ENCODE measurements around the gene MAP3K14.

MAP3K14 gene

DNA sequence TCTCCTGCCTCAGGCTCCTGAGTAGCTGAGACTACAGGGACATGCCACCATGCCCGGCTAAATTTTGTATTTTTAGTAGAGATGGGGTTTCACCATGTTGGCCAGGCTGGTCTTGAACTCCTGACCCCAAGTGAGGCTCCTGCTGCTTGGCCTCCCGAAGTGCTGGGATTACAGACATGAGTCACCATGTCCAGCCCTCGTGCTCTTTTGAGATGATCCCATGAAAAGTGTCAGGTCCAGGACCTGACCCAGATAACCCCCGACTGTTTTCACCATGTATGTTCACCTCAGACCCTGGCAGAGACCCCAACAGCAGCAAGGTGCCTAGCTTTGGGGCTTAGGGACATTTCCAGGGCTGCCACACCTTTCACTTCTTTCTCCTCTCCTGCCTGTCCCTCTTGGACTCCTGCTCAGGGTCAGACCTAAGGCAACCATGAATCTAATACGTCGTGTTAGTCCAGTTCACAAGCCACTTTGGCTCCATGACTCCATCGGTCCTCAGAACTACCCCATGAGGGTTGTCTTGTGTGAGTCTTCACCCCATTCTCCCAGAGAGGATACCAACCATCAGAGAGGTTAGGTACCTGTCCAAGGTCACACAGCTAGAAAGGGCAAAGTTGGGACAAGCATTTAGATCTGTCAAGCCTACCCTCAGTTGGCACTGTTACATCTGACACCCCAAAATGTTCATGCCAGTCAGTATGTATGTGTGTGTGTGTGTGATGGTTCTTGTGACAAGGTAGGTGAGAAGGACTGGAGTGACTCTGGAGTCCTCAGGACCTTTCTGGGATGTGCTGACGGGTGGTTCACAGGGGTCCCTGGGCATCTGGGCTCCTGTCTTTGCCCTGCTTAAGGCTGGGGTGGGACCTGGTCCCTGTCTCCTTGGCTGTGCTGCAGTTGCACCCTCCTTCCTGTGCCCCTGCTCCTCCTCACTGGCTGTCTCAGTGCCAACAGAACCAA lies 23.1 kb upstream of the MAP3K14 start:
- H3K4me3 ChIP-seq (ENCODE audit: low read length): no peak overlapping the region
- no peak for DNase-seq (ENCODE audit: low read depth)
- TF ChIP-seq, protein P1, sequence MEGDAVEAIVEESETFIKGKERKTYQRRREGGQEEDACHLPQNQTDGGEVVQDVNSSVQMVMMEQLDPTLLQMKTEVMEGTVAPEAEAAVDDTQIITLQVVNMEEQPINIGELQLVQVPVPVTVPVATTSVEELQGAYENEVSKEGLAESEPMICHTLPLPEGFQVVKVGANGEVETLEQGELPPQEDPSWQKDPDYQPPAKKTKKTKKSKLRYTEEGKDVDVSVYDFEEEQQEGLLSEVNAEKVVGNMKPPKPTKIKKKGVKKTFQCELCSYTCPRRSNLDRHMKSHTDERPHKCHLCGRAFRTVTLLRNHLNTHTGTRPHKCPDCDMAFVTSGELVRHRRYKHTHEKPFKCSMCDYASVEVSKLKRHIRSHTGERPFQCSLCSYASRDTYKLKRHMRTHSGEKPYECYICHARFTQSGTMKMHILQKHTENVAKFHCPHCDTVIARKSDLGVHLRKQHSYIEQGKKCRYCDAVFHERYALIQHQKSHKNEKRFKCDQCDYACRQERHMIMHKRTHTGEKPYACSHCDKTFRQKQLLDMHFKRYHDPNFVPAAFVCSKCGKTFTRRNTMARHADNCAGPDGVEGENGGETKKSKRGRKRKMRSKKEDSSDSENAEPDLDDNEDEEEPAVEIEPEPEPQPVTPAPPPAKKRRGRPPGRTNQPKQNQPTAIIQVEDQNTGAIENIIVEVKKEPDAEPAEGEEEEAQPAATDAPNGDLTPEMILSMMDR (conservative IDR thresholded peaks at IDR 0.05; ENCODE audit: low read depth, low read length): no peak

DNA sequence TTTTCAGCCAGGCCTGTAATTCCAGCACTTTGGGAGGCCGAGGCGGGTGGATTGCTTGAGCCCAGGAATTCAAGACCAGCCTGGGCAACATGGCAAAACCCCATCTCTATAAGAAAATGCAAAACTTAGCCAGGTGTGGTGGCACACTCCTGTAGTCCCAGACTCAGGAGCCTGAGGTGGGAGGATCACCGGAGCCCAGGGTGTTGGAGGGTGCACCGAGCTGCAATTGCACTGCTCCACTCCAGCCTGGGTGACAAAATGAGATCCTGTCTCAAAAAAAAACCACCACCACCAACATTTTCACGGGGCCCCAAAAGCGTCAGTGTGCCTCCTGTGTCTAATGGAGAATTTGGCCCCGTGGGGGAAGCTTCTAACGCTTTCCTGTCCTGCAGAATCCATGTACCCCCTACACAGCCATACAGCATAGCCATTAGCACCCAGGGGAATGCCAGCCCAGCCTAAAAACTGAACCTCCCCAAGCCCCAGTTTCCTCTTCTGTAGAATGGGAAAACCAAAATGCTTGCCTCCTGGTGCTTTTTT lies 22.2 kb upstream of the MAP3K14 start:
- TF ChIP-seq, protein P1 (conservative IDR thresholded peaks at IDR 0.05; ENCODE audit: low read depth, low read length): no peak
- no peak for DNase-seq (ENCODE audit: low read depth)
- H3K4me3 ChIP-seq (ENCODE audit: low read length): no peak overlapping the region

GRCh38 chr17:45338023-45338781 lies 21.4 kb upstream of the MAP3K14 start:
- DNase-seq (ENCODE audit: low read depth): no peak
- TF ChIP-seq, protein P1 (conservative IDR thresholded peaks at IDR 0.05; ENCODE audit: low read depth, low read length): no peak
- H3K4me3 ChIP-seq (ENCODE audit: low read length): no peak overlapping the region

DNA sequence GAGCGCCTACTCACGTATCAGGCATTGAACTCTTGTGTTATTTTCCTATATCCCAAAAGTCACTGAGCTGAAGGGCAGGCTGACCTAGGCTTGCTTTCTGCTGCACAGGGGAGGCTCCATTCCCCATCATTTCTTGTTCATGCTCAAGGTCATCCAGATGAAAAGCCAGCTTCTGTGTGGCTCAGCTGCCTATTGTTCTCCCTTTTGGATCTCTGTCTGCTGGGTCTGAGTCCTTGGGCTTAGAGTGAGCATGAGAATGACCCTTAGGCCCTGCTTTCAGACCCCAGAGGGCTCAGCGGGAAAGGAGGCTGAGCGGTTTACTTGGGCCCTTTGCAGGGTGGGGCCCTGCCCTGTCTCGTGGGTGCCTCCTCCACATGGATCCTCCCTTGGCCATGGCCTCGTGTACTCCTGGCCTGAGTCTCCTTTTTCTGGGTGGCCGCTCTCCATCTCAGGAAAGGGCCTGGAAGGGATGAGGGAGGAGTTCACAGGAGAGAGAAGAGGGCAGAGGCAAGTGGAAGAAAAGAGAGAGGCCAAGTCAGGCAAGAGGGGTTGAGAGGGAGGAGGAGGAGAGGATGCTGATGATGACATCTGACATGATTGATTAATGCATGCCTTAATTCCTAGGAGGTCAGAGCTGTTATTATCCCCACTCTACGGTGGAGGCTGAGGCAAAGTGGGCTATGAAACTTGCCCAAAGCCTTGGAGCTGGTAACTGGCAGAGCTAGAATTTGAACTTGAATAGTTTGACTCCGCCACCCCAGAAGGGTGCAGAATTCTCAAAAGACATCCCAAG lies 19.8 kb upstream of the MAP3K14 start:
- TF ChIP-seq, protein P1 (conservative IDR thresholded peaks at IDR 0.05; ENCODE audit: low read depth, low read length): no peak
- DNase-seq (ENCODE audit: low read depth): no peak
- no peak overlapping the region for H3K4me3 ChIP-seq (ENCODE audit: low read length)

- no peak overlapping the region for H3K4me3 ChIP-seq (ENCODE audit: low read length)
- DNase-seq (ENCODE audit: low read depth): no peak
- TF ChIP-seq, protein P1 (conservative IDR thresholded peaks at IDR 0.05; ENCODE audit: low read depth, low read length): no peak
Observed at GRCh38 chr17:45335721-45336120, 18.9 kb upstream of the MAP3K14 start.

Data from retinal pigment epithelial cell (primary cell).